SK-N-SH (cell line): Measurements from ENCODE around the gene ATG2A. TPM values are rescaled to one million over a fixed set of nuclear protein-coding genes. Genes with fewer than 3 reads are reported as not detected.

Source experiments
- CTCF ChIA-PET: fragments of 300-600, 350-600 bp; formaldehyde crosslinking; extraction: SDS; loops from one replicate; lab custom pipeline; 2021; lab: Yijun Ruan, JAX
- POLR2A ChIA-PET: fragments of 350-600 bp; sonication (Branson Sonifier 250); formaldehyde crosslinking; extraction: SDS; loops from one replicate; lab custom pipeline; 2020; ENCODE audit warnings: antibody characterized with exemption, inconsistent platforms; lab: Yijun Ruan, JAX
- DNase-seq: peaks from one replicate; pipeline ENCODE4 v3.0.0; 2012
- H2AFZ ChIP-seq: fragments of 200-600 bp; sonication (generic); 2 replicates; pipeline ENCODE4 v1.8.1; 2016; ENCODE audit warnings: antibody characterized with exemption, mild to moderate bottlenecking, low read depth
- H3F3A ChIP-seq: fragments of 200-600 bp; sonication (generic); replicated peaks from 2 replicates; pipeline ENCODE3; 2016; ENCODE audit warnings: antibody characterized with exemption, mild to moderate bottlenecking; ENCODE audit not compliant: insufficient read depth
- H3K27ac ChIP-seq, 2 experiments: fragments of 200-500 bp in 1 of 2; fragments of 200-600 bp in 1 of 2; sonication (Bioruptor generic) in 1 of 2; sonication (generic), shearing (Covaris generic) in 1 of 2; 2 replicates each; pipeline versions ENCODE4 v1.5.1 to v1.6.1; 2014 to 2016; ENCODE audit warnings: low read depth in 2 of 2, inconsistent platforms in 1 of 2, low read length in 1 of 2, mild to moderate bottlenecking in 1 of 2, mixed read lengths in 1 of 2
- H3K27me3 ChIP-seq: fragments of 200-600 bp; sonication (generic), shearing (Covaris generic); 2 replicates; pipeline ENCODE4 v1.6.1; 2016; ENCODE audit warnings: mixed run types; ENCODE audit not compliant: insufficient read depth
- H3K36me3 ChIP-seq, 2 experiments: fragments of 200-500 bp in 1 of 2; fragments of 200-600 bp in 1 of 2; sonication (Bioruptor generic) in 1 of 2; sonication (generic) in 1 of 2; replicated peaks in 1 of 2; 2 replicates each; pipeline versions ENCODE3 to v1.5.1; 2014 to 2016; ENCODE audit warnings: low read length in 1 of 2, mild to moderate bottlenecking in 1 of 2; ENCODE audit not compliant: insufficient read depth in 2 of 2, control insufficient read depth in 1 of 2
- H3K4me1 ChIP-seq, 2 experiments: fragments of 200-500 bp in 1 of 2; fragments of 200-600 bp in 1 of 2; sonication (Bioruptor generic) in 1 of 2; sonication (generic), shearing (Covaris generic) in 1 of 2; 2 replicates each; pipeline versions ENCODE4 v1.5.1 to v1.6.1; 2014 to 2016; ENCODE audit warnings: low read depth in 1 of 2, low read length in 1 of 2, mixed run types in 1 of 2; ENCODE audit not compliant: insufficient read depth in 2 of 2, control insufficient read depth in 1 of 2
- H3K4me2 ChIP-seq: fragments of 200-600 bp; sonication (generic), shearing (Covaris generic); 2 replicates; pipeline ENCODE4 v1.6.1; 2017; ENCODE audit warnings: mixed run types
- H3K4me3 ChIP-seq, 2 experiments: fragments of 200-500 bp in 1 of 2; fragments of 200-600 bp in 1 of 2; sonication (Bioruptor generic) in 1 of 2; sonication (generic), shearing (Covaris generic) in 1 of 2; 2 replicates each; pipeline versions ENCODE4 v1.5.1 to v1.8.1; 2014 to 2016; ENCODE audit warnings: low read depth in 2 of 2, inconsistent platforms in 1 of 2, low read length in 1 of 2, mild to moderate bottlenecking in 1 of 2, mixed read lengths in 1 of 2, moderate library complexity in 1 of 2
- H3K79me2 ChIP-seq: fragments of 200-600 bp; sonication (generic); 2 replicates; pipeline ENCODE4 v1.8.1; 2017; ENCODE audit warnings: mild to moderate bottlenecking; ENCODE audit not compliant: insufficient read depth
- H3K9ac ChIP-seq: fragments of 200-600 bp; sonication (generic); 2 replicates; pipeline ENCODE4 v1.6.1; 2017; ENCODE audit warnings: mixed run types
- H3K9me2 ChIP-seq: fragments of 200-600 bp; sonication (generic); 2 replicates; pipeline ENCODE4 v1.6.1; 2017; ENCODE audit warnings: mixed run types
- H3K9me3 ChIP-seq: fragments of 200-600 bp; sonication (generic); 2 replicates; pipeline ENCODE4 v1.6.1; 2017; ENCODE audit warnings: mixed run types, mild to moderate bottlenecking, moderate library complexity
- H4K20me1 ChIP-seq: fragments of 200-600 bp; sonication (generic); 2 replicates; pipeline ENCODE4 v1.6.1; 2017; ENCODE audit warnings: mild to moderate bottlenecking, mixed run types; ENCODE audit not compliant: insufficient read depth
- EP300 ChIP-seq, 2 experiments: IDR thresholded peaks; 2 replicates each; pipeline versions ENCODE4 v1.4.0 to v1.6.1; 2012; ENCODE audit warnings: borderline replicate concordance in 1 of 2, low read depth in 1 of 2, low read length in 1 of 2
- FOSL2 ChIP-seq: IDR thresholded peaks from 2 replicates; pipeline ENCODE4 v1.4.0; 2012; ENCODE audit warnings: low read depth, mild to moderate bottlenecking, moderate library complexity, borderline replicate concordance
- FOXJ3 ChIP-seq: sonication (generic); formaldehyde crosslinking; IDR thresholded peaks from 2 replicates; pipeline ENCODE4 v1.5.1; 2020; ENCODE audit warnings: mild to moderate bottlenecking, missing genetic modification reagents
- FOXM1 ChIP-seq: IDR thresholded peaks from 2 replicates; pipeline ENCODE4 v1.4.0; 2012; ENCODE audit warnings: low read depth, mild to moderate bottlenecking
- GATA2 ChIP-seq: sonication (generic); formaldehyde crosslinking; IDR thresholded peaks from 2 replicates; pipeline ENCODE4 v1.5.0; 2020; ENCODE audit warnings: mild to moderate bottlenecking, missing genetic modification reagents
- MEF2A ChIP-seq: IDR thresholded peaks from 2 replicates; pipeline ENCODE4 v1.4.0; 2012; ENCODE audit warnings: low read depth, borderline replicate concordance
- MXI1 ChIP-seq: IDR thresholded peaks from 2 replicates; pipeline ENCODE4 v1.6.1; 2012; ENCODE audit warnings: mild to moderate bottlenecking, low read depth, low read length, improper control_type of control experiment
- NFIC ChIP-seq: IDR thresholded peaks from 2 replicates; pipeline ENCODE4 v1.4.0; 2012; ENCODE audit warnings: borderline replicate concordance
- PBX3 ChIP-seq: IDR thresholded peaks from 2 replicates; pipeline ENCODE4; 2012
- POLR2AphosphoS5 ChIP-seq: IDR thresholded peaks from 2 replicates; pipeline ENCODE4 v1.6.1; 2012; ENCODE audit warnings: low read depth, low read length
- RAD21 ChIP-seq: IDR thresholded peaks from 2 replicates; pipeline ENCODE4 v1.6.1; 2012; ENCODE audit warnings: mild to moderate bottlenecking, low read length
- REST ChIP-seq: IDR thresholded peaks from 2 replicates; pipeline ENCODE4 v1.6.1; 2012; ENCODE audit warnings: mild to moderate bottlenecking, low read depth, low read length, moderate library complexity
- SMC3 ChIP-seq: IDR thresholded peaks from 2 replicates; pipeline ENCODE4 v1.6.1; 2012; ENCODE audit warnings: low read depth, low read length, improper control_type of control experiment
- ZBTB33 ChIP-seq: IDR thresholded peaks from 2 replicates; pipeline ENCODE4 v1.4.0; 2012; ENCODE audit warnings: low read depth, borderline replicate concordance
- WGBS: methylation state at CpG from one replicate; pipeline ENCODE4 v1.1.6; 2017; ENCODE audit warnings: low lambda C conversion rate; 5-methylcytosine and 5-hydroxymethylcytosine counted together
- polyA plus RNA-seq, 3 experiments: library from polyadenylated mRNA; depleted of rRNA; stranded (reverse); fragments of >200 nt; gene quantifications; 2 replicates each; pipeline ENCODE4 v1.2.3, GENCODE V29; 2012

Gene ATG2A
- polyA plus RNA-seq, 1 of the 3 experiments (the other 2 are of a cell fraction), result 7.1 TPM

- TF ChIP-seq MXI1 (no peak), PBX3 (no peak), EP300 (IDR thresholded peaks at IDR 0.05; ENCODE audit: borderline replicate concordance in 1 of 2, low read depth in 1 of 2, low read length in 1 of 2) (no peak), MEF2A (no peak), RAD21 (no peak), NFIC (no peak), FOSL2 (no peak), POLR2AphosphoS5 (no peak)
- TF ChIP-seq, all 33 proteins: peak for 0
These were observed 57.2 kb downstream of the ATG2A start (continued) for GRCh38 chr11:64859542-64860414.

- Histone ChIP-seq H3K79me2 (peaks cover 57% of the 10 kb centered on the region), H3K9ac (no peak overlapping the region)
- TF ChIP-seq NFIC (no peak), FOXJ3 (CRISPR knock-in tag) (no peak), SMC3 (no peak), ZBTB33 (no peak), FOXM1 (no peak), REST (no peak), GATA2 (CRISPR knock-in tag) (no peak)
These were observed 58.3 kb downstream of the ATG2A start for GRCh38 chr11:64858467-64859263.

More at GRCh38 chr11:64858467-64859263, 58.3 kb downstream of the ATG2A start:
- CTCF ChIA-PET, result interaction anchor here (0.9 to 3.9 kb wide), 5 partner anchors 10 to 35 kb away, joined by 3 to 18 read pairs (median 8); no protein-coding TSS in a partner anchor
- Histone ChIP-seq H3K9me3 (no peaks in the 10 kb centered on the region), H3F3A (peaks cover 12% of the 10 kb centered on the region), H3K9me2 (no peaks in the 10 kb centered on the region), H2AFZ (no peak overlapping the region), H4K20me1 (peaks cover 21% of the 10 kb centered on the region), H3K4me1 (peaks cover 11 to 28% of the 10 kb centered on the region in 2 experiments; a peak in 3 of 4 replicates), H3K4me2 (no peak overlapping the region), H3K27ac (no peak overlapping the region), H3K36me3 (peaks cover 7 to 22% of the 10 kb centered on the region in 2 experiments), H3K27me3 (no peaks in the 10 kb centered on the region), H3K4me3 (no peak overlapping the region)
- no peak for DNase-seq
- 91% methylated on average over 17 of the region's 19 CpGs for WGBS
- POLR2A ChIA-PET, result no interaction called here
